Fibroblast of lung (primary cell): ENCODE results near the gene FRS3.

ENCODE experiments used
- CTCF ChIP-seq, 2 donors: IDR thresholded peaks in 1 of 2; conservative IDR thresholded peaks in 1 of 2; 1 replicate in 1 of 2; 2 replicates in 1 of 2; pipeline ENCODE4 v1.5.1; 2011 to 2012; ENCODE audit warnings: low read length in 2 of 2, control low read depth in 1 of 2, inconsistent platforms in 1 of 2, low read depth in 1 of 2, mild to moderate bottlenecking in 1 of 2
- EZH2 ChIP-seq: IDR thresholded peaks from 2 replicates; pipeline ENCODE4 v1.5.1; 2012; ENCODE audit warnings: low read length, control low read depth, mild to moderate bottlenecking; ENCODE audit errors: missing control alignments

- no peak for TF ChIP-seq CTCF (conservative IDR thresholded peaks at IDR 0.05 in 1 of 2, IDR thresholded peaks at IDR 0.05 in 1 of 2; ENCODE audit: low read depth in 1 of 2, low read length in 2 of 2)
- no peak for TF ChIP-seq EZH2
Measured at GRCh38 chr6:41759106-41759904, 20.4 kb downstream of the FRS3 start.
